Measurements from ENCODE around the gene ADAR. TPM values are rescaled to one million over a fixed set of nuclear protein-coding genes. Genes with fewer than 3 reads are reported as not detected.
A peak's percentile ranks its signal among the peaks of the same experiment; 100 is the strongest.

The ADAR gene
- total RNA-seq, 1 experiment from 2014 or later: 221 TPM

DNA sequence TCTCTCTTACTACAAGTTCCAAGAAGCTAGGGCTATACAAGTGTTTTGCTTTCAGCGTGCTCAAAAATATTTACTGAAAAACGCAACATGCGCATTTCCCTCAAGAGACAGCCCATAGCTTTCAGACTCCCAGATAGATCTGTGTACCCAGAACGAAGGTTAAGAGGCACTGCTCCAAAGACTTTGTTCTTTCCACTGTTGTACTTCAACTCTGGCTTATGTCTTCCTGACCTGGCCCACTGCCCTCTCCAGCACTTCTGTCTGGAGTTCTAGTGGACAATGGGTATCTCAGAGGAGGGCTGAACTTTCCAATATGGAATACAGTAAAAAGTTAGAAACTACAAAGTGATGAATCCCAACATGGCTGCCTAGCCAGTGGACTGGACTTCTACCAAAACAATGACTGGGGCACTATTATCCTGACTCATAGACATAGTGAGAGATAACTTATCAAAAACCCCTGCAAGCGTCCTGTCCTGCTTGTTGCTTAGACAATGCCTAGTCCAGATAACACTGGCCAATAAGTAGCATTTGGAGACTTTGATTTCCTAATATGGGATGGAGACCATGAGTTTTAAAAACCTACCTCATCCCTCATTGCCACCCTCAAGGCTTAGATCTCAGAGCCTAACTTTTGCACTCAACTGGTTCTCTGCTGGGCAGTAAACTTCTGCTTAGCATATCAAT, 8.8 kb upstream of the ADAR start:
- ChIA-PET CTCF (interaction anchor here (1.2 kb wide), 1 partner anchor 125 kb away, joined by 3 read pairs; no protein-coding TSS in a partner anchor), POLR2A (interaction anchor here (0.7 kb wide), 1 partner anchor 36 kb away, joined by 3 read pairs; no protein-coding TSS in a partner anchor)
- ATAC-seq (no peak), DNase-seq (ENCODE audit: low spot score) (no peak)
- Mint-ChIP-seq H3K27ac (peak overlapping the region; percentile 54), H3K36me3 (no peaks in the 10 kb centered on the region), H3K27me3 (ENCODE audit: low read depth) (no peaks in the 10 kb centered on the region), H3K4me3 (no peak overlapping the region), H3K4me1 (peaks cover 44% of the 10 kb centered on the region), H3K9me3 (no peaks in the 10 kb centered on the region)
- TF ChIP-seq, protein P1, sequence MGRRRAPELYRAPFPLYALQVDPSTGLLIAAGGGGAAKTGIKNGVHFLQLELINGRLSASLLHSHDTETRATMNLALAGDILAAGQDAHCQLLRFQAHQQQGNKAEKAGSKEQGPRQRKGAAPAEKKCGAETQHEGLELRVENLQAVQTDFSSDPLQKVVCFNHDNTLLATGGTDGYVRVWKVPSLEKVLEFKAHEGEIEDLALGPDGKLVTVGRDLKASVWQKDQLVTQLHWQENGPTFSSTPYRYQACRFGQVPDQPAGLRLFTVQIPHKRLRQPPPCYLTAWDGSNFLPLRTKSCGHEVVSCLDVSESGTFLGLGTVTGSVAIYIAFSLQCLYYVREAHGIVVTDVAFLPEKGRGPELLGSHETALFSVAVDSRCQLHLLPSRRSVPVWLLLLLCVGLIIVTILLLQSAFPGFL (CRISPR knock-in tag; IDR thresholded peaks at IDR 0.05; ENCODE audit: borderline replicate concordance): no peak
- TF ChIP-seq MAX (CRISPR knock-in tag; IDR thresholded peaks at IDR 0.05) (no peak), EMX1 (CRISPR knock-in tag; IDR thresholded peaks at IDR 0.05) (no peak), ATF3 (CRISPR knock-in tag; conservative IDR thresholded peaks at IDR 0.05) (no peak), ZNF232 (CRISPR knock-in tag; IDR thresholded peaks at IDR 0.05) (no peak), SMAD3 (CRISPR knock-in tag; IDR thresholded peaks at IDR 0.05; ENCODE audit: borderline replicate concordance) (no peak), NR1H2 (CRISPR knock-in tag; IDR thresholded peaks at IDR 0.05) (no peak), CBFB (CRISPR knock-in tag; IDR thresholded peaks at IDR 0.05; ENCODE audit: low read depth) (no peak)

- peaks cover 54% of the 10 kb centered on the region for H3K4me1 Mint-ChIP-seq
- no peak for ATAC-seq
- no peak overlapping the region for H3K4me3 Mint-ChIP-seq
- ChIA-PET CTCF (interaction anchor here (1.1 to 1.7 kb wide), 3 partner anchors 10 to 72 kb away, joined by 3 to 4 read pairs (median 4); no protein-coding TSS in a partner anchor), POLR2A (no interaction called here)
- TF ChIP-seq SMAD3 (CRISPR knock-in tag; IDR thresholded peaks at IDR 0.05; ENCODE audit: borderline replicate concordance) (no peak), MXD4 (CRISPR knock-in tag; IDR thresholded peaks at IDR 0.05; ENCODE audit: borderline replicate concordance) (no peak), CBFB (CRISPR knock-in tag; IDR thresholded peaks at IDR 0.05; ENCODE audit: low read depth) (no peak), IRF2 (CRISPR knock-in tag; IDR thresholded peaks at IDR 0.05; ENCODE audit: borderline replicate concordance, low read depth) (no peak), JAZF1 (CRISPR knock-in tag; IDR thresholded peaks at IDR 0.05) (no peak), TP53 (CRISPR knock-in tag; IDR thresholded peaks at IDR 0.05) (no peak), FOXK1 (CRISPR knock-in tag; IDR thresholded peaks at IDR 0.05) (no peak), EMX1 (CRISPR knock-in tag; IDR thresholded peaks at IDR 0.05) (no peak)
- TF ChIP-seq, protein P2, sequence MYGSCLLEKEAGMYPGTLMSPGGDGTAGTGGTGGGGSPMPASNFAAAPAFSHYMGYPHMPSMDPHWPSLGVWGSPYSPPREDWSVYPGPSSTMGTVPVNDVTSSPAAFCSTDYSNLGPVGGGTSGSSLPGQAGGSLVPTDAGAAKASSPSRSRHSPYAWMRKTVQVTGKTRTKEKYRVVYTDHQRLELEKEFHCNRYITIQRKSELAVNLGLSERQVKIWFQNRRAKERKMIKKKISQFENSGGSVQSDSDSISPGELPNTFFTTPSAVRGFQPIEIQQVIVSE (CRISPR knock-in tag; IDR thresholded peaks at IDR 0.05; ENCODE audit: borderline replicate concordance): no peak
- TF ChIP-seq, protein P3, sequence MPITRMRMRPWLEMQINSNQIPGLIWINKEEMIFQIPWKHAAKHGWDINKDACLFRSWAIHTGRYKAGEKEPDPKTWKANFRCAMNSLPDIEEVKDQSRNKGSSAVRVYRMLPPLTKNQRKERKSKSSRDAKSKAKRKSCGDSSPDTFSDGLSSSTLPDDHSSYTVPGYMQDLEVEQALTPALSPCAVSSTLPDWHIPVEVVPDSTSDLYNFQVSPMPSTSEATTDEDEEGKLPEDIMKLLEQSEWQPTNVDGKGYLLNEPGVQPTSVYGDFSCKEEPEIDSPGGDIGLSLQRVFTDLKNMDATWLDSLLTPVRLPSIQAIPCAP (CRISPR knock-in tag; IDR thresholded peaks at IDR 0.05): no peak
- TF ChIP-seq, protein P4, sequence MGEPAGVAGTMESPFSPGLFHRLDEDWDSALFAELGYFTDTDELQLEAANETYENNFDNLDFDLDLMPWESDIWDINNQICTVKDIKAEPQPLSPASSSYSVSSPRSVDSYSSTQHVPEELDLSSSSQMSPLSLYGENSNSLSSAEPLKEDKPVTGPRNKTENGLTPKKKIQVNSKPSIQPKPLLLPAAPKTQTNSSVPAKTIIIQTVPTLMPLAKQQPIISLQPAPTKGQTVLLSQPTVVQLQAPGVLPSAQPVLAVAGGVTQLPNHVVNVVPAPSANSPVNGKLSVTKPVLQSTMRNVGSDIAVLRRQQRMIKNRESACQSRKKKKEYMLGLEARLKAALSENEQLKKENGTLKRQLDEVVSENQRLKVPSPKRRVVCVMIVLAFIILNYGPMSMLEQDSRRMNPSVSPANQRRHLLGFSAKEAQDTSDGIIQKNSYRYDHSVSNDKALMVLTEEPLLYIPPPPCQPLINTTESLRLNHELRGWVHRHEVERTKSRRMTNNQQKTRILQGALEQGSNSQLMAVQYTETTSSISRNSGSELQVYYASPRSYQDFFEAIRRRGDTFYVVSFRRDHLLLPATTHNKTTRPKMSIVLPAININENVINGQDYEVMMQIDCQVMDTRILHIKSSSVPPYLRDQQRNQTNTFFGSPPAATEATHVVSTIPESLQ (CRISPR knock-in tag; IDR thresholded peaks at IDR 0.05): no peak
- H3K36me3 Mint-ChIP-seq: no peaks in the 10 kb centered on the region
- H3K27ac Mint-ChIP-seq: no peak overlapping the region
- no peak for DNase-seq (ENCODE audit: low spot score)
- no peaks in the 10 kb centered on the region for H3K27me3 Mint-ChIP-seq (ENCODE audit: low read depth)
- no peaks in the 10 kb centered on the region for H3K9me3 Mint-ChIP-seq
These were observed 7.4 kb upstream of the ADAR start for GRCh38 chr1:154615411-154615810.

Measured in WTC11 (cell line).